Measurements from ENCODE around the gene SHISA7.
"Not testable (repeated sequence)": the region's sequence is repeated elsewhere in the genome, so short reads cannot be mapped to it uniquely, and the experiment has no call there.

Gene SHISA7

GRCh38 chr19:55410168-55410567 lies 32.9 kb downstream of the SHISA7 start:
- no peak for TF ChIP-seq CTCF (conservative IDR thresholded peaks at IDR 0.05)
- H3K27ac ChIP-seq: no peak overlapping the region

GRCh38 chr19:55409179-55409578 lies 33.9 kb downstream of the SHISA7 start:
- H3K27ac ChIP-seq: not testable (repeated sequence)

- TF ChIP-seq CTCF (conservative IDR thresholded peaks at IDR 0.05): no peak
- peak overlapping the region; percentile 96 for H3K27ac ChIP-seq
Measured at GRCh38 chr19:55408533-55408872, 34.6 kb downstream of the SHISA7 start.

GRCh38 chr19:55407800-55408532 lies 35.1 kb downstream of the SHISA7 start:
- no peak for TF ChIP-seq CTCF (conservative IDR thresholded peaks at IDR 0.05)

GRCh38 chr19:55407550-55407799 lies 35.6 kb downstream of the SHISA7 start, which contains the start of gene UBE2S:
Gene UBE2S, minus strand, starts transcription at chr19:55407788. Its CDS starts 199 bp downstream, at chr19:55407589.
- peak within 1 kb of the TSS; percentile 96 for H3K27ac ChIP-seq

More at GRCh38 chr19:55407800-55408532, 35.1 kb downstream of the SHISA7 start:
- H3K27ac ChIP-seq: peak overlapping the region; percentile 96

- H3K27ac ChIP-seq: peak overlapping the region; percentile 96
- TF ChIP-seq CTCF (conservative IDR thresholded peaks at IDR 0.05): no peak
Measured at GRCh38 chr19:55406826-55407549, 36.1 kb downstream of the SHISA7 start.

- TF ChIP-seq CTCF (conservative IDR thresholded peaks at IDR 0.05): no peak
- peak overlapping the region; percentile 96; the same call in 1 of the 2 replicates for H3K27ac ChIP-seq
Measured at GRCh38 chr19:55406091-55406825, 36.8 kb downstream of the SHISA7 start.

- H3K27ac ChIP-seq: peak overlapping the region; percentile 96; the same call in 1 of the 2 replicates
- no peak for TF ChIP-seq CTCF (conservative IDR thresholded peaks at IDR 0.05)
Measured at GRCh38 chr19:55405638-55406037, 37.5 kb downstream of the SHISA7 start.
